Activated CD4-positive, alpha-beta T cell treated with anti-CD3 and anti-CD28 coated beads for 24 hours (primary cell): ENCODE data around the gene ABCA2.
A peak's percentile ranks its signal among the peaks of the same experiment; 100 is the strongest.

Experiments used
- DNase-seq, 2 donors: peaks; one replicate each; pipeline ENCODE4 v3.0.0-alpha.2; 2020; ENCODE audit warnings: low read depth in 2 of 2

Gene ABCA2

GRCh38 chr9:136980669-136981478, 47.2 kb downstream of the ABCA2 start:
- no peak for DNase-seq

- DNase-seq = no peak
These were observed 48.1 kb downstream of the ABCA2 start for GRCh38 chr9:136979769-136980587.

GRCh38 chr9:136978865-136979544, 49.0 kb downstream of the ABCA2 start:
- no peak for DNase-seq

GRCh38 chr9:136978073-136978864, 49.8 kb downstream of the ABCA2 start:
- peak; percentile 46 to 54 for DNase-seq

GRCh38 chr9:136977649-136978072, 50.4 kb downstream of the ABCA2 start:
- DNase-seq = no peak

- no peak for DNase-seq
These were observed 50.8 kb downstream of the ABCA2 start, which contains the start of gene PTGDS for GRCh38 chr9:136977223-136977622. PTGDS (plus strand) TSS chr9:136977504; CDS start chr9:136977579, 75 bp downstream.

- no peak for DNase-seq
These were observed 52.4 kb downstream of the ABCA2 start for GRCh38 chr9:136975644-136976043.

GRCh38 chr9:136974817-136975535, 53.1 kb downstream of the ABCA2 start:
- no peak for DNase-seq

- no peak for DNase-seq
These were observed 54.1 kb downstream of the ABCA2 start for GRCh38 chr9:136973618-136974617.

GRCh38 chr9:136972743-136973142, 55.3 kb downstream of the ABCA2 start:
- no peak for DNase-seq

- DNase-seq = no peak
These were observed 55.7 kb downstream of the ABCA2 start for GRCh38 chr9:136972335-136972734.

- no peak for DNase-seq
These were observed 56.3 kb downstream of the ABCA2 start for GRCh38 chr9:136971746-136972145.

- DNase-seq = no peak
These were observed 57.7 kb downstream of the ABCA2 start for GRCh38 chr9:136970361-136970760.

- no peak for DNase-seq
These were observed 58.3 kb downstream of the ABCA2 start for GRCh38 chr9:136969774-136970173.

- no peak for DNase-seq
These were observed 58.9 kb downstream of the ABCA2 start for GRCh38 chr9:136969150-136969549.

GRCh38 chr9:136968333-136969127, 59.5 kb downstream of the ABCA2 start:
- no peak for DNase-seq

- no peak for DNase-seq
These were observed 62.1 kb downstream of the ABCA2 start for GRCh38 chr9:136965771-136966484.

GRCh38 chr9:136964833-136965422, 63.1 kb downstream of the ABCA2 start:
- no peak for DNase-seq
